ENCODE data around the gene RPS8.
"Not testable (repeated sequence)": the region's sequence is repeated elsewhere in the genome, so short reads cannot be mapped to it uniquely, and the experiment has no call there.

DNA sequence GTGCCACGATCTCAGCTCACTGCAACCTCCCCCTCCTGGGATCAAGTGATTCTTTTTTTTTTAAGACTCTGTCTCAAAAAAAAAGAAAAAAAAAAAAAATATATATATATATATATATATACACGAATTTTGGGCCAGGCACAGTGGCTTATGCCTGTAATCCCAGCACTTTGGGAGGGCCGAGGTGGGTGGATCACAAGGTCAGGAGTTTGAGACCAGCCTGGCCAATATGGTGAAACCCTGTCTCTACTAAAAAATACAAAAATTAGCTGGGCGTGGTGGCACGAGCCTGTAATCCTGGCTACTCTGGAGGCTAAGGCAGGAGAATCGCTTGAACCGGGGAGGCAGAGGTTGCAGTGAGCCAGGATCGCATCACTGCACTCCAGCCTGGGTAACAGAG lies 22.5 kb downstream of the RPS8 start:
- TF ChIP-seq, protein P1, sequence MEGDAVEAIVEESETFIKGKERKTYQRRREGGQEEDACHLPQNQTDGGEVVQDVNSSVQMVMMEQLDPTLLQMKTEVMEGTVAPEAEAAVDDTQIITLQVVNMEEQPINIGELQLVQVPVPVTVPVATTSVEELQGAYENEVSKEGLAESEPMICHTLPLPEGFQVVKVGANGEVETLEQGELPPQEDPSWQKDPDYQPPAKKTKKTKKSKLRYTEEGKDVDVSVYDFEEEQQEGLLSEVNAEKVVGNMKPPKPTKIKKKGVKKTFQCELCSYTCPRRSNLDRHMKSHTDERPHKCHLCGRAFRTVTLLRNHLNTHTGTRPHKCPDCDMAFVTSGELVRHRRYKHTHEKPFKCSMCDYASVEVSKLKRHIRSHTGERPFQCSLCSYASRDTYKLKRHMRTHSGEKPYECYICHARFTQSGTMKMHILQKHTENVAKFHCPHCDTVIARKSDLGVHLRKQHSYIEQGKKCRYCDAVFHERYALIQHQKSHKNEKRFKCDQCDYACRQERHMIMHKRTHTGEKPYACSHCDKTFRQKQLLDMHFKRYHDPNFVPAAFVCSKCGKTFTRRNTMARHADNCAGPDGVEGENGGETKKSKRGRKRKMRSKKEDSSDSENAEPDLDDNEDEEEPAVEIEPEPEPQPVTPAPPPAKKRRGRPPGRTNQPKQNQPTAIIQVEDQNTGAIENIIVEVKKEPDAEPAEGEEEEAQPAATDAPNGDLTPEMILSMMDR (IDR thresholded peaks at IDR 0.05; ENCODE audit: low read depth, low read length, missing input control): not testable (repeated sequence)
- TF ChIP-seq TAF1 (conservative IDR thresholded peaks at IDR 0.05); YY1 (IDR thresholded peaks at IDR 0.05); RXRA (IDR thresholded peaks at IDR 0.05); FOXA1 (IDR thresholded peaks at IDR 0.05): not testable (repeated sequence)
- TF ChIP-seq, protein P2, sequence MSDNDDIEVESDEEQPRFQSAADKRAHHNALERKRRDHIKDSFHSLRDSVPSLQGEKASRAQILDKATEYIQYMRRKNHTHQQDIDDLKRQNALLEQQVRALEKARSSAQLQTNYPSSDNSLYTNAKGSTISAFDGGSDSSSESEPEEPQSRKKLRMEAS (IDR thresholded peaks at IDR 0.05): not testable (repeated sequence)
- TF ChIP-seq, protein P3, sequence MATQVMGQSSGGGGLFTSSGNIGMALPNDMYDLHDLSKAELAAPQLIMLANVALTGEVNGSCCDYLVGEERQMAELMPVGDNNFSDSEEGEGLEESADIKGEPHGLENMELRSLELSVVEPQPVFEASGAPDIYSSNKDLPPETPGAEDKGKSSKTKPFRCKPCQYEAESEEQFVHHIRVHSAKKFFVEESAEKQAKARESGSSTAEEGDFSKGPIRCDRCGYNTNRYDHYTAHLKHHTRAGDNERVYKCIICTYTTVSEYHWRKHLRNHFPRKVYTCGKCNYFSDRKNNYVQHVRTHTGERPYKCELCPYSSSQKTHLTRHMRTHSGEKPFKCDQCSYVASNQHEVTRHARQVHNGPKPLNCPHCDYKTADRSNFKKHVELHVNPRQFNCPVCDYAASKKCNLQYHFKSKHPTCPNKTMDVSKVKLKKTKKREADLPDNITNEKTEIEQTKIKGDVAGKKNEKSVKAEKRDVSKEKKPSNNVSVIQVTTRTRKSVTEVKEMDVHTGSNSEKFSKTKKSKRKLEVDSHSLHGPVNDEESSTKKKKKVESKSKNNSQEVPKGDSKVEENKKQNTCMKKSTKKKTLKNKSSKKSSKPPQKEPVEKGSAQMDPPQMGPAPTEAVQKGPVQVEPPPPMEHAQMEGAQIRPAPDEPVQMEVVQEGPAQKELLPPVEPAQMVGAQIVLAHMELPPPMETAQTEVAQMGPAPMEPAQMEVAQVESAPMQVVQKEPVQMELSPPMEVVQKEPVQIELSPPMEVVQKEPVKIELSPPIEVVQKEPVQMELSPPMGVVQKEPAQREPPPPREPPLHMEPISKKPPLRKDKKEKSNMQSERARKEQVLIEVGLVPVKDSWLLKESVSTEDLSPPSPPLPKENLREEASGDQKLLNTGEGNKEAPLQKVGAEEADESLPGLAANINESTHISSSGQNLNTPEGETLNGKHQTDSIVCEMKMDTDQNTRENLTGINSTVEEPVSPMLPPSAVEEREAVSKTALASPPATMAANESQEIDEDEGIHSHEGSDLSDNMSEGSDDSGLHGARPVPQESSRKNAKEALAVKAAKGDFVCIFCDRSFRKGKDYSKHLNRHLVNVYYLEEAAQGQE (IDR thresholded peaks at IDR 0.05): not testable (repeated sequence)
